PC-3 (cell line): ENCODE results near the gene SORL1. TPM values are rescaled to one million over a fixed set of nuclear protein-coding genes. Genes with fewer than 3 reads are reported as not detected.

Experiments used
- ATAC-seq: fragments of 200-7000 bp; cut with Tn5 transposase; 2 replicates; pipeline ENCODE4 v1.9.1; 2020; ENCODE audit warnings: mild to moderate bottlenecking, moderate library complexity
- BruUV-seq: library from RNA; stranded (reverse); fragments of 400-500 nt; replicated peaks from 2 replicates; lab custom pipeline; 2021; lab: Mats Ljungman, UMichigan
- CTCF ChIA-PET: fragments of 300-600 bp; sonication (Branson Sonifier 250); formaldehyde crosslinking; loops from one replicate; lab custom pipeline; 2022; ENCODE audit warnings: antibody characterized with exemption; lab: Charles Lee
- POLR2A ChIA-PET: fragments of 300-600 bp; sonication (Branson Sonifier 250); formaldehyde crosslinking; loops from one replicate; lab custom pipeline; 2022; ENCODE audit warnings: antibody characterized with exemption; ENCODE audit not compliant: unreplicated experiment; lab: Charles Lee
- DNase-seq: peaks from one replicate; pipeline ENCODE4 v3.0.0-alpha.2; 2015
- H2AFZ ChIP-seq: fragments of 300-600 bp; sonication (generic); 2 replicates; pipeline ENCODE4 v1.6.0; 2016; ENCODE audit warnings: antibody characterized with exemption, low read length
- H3F3A ChIP-seq: fragments of 300-600 bp; sonication (generic); one replicate; pipeline ENCODE4 v1.6.0; 2017; ENCODE audit warnings: antibody characterized with exemption, low read length, control low read depth, mild to moderate bottlenecking; ENCODE audit not compliant: unreplicated experiment
- H3K27ac ChIP-seq: fragments of 300-600 bp; sonication (generic); 2 replicates; pipeline ENCODE4 v1.5.1; 2016; ENCODE audit warnings: mild to moderate bottlenecking, low read length
- H3K27me3 ChIP-seq: fragments of 300-600 bp; sonication (generic); 2 replicates; pipeline ENCODE4 v1.6.1; 2016; ENCODE audit warnings: low read length, mixed read lengths
- H3K36me3 ChIP-seq: fragments of 300-600 bp; sonication (generic); 2 replicates; pipeline ENCODE4 v1.6.1; 2016; ENCODE audit warnings: low read depth, mixed run types, low read length, mixed read lengths
- H3K4me1 ChIP-seq: fragments of 300-600 bp; sonication (generic); 2 replicates; pipeline ENCODE4 v1.5.1; 2016; ENCODE audit warnings: low read length; ENCODE audit not compliant: insufficient read depth
- H3K4me2 ChIP-seq: fragments of 300-600 bp; sonication (generic); 2 replicates; pipeline ENCODE4 v1.6.0; 2016; ENCODE audit warnings: low read length
- H3K4me3 ChIP-seq: fragments of 300-600 bp; sonication (generic); 2 replicates; pipeline ENCODE4 v1.5.1; 2016; ENCODE audit warnings: mild to moderate bottlenecking, low read length, mixed read lengths
- H3K79me2 ChIP-seq: fragments of 300-600 bp; sonication (generic); 2 replicates; pipeline ENCODE4 v1.6.1; 2017; ENCODE audit warnings: low read length, mixed read lengths
- H3K9ac ChIP-seq: fragments of 300-600 bp; sonication (generic); 2 replicates; pipeline ENCODE4 v1.6.0; 2016; ENCODE audit warnings: mild to moderate bottlenecking, low read length
- H3K9me2 ChIP-seq: fragments of 300-600 bp; sonication (generic); replicated peaks from 2 replicates; pipeline ENCODE4 v1.6.1; 2016; ENCODE audit warnings: mixed run types, low read length, mixed read lengths
- H3K9me3 ChIP-seq: fragments of 300-600 bp; sonication (generic); 2 replicates; pipeline ENCODE4 v1.6.1; 2016; ENCODE audit warnings: low read length, mixed read lengths
- H4K20me1 ChIP-seq: fragments of 300-600 bp; sonication (generic); 2 replicates; pipeline ENCODE4 v1.6.1; 2016; ENCODE audit warnings: low read length, mixed read lengths
- EZH2 ChIP-seq: fragments of 300-600 bp; sonication (generic); IDR thresholded peaks from one replicate; pipeline ENCODE4 v1.6.1; 2017; ENCODE audit warnings: antibody characterized with exemption, mild to moderate bottlenecking, low read length; ENCODE audit not compliant: unreplicated experiment
- EZH2phosphoT487 ChIP-seq: fragments of 300-600 bp; sonication (generic); IDR thresholded peaks from 2 replicates; pipeline ENCODE4 v1.6.1; 2018; ENCODE audit warnings: mild to moderate bottlenecking, antibody characterized with exemption, low read length, borderline replicate concordance
- intact Hi-C: fragments of 100-400 bp; cut with micrococcal nuclease; formaldehyde crosslinking; loops from 2 replicates; pipeline ENCODE4 v1.9.0; 2023
- total RNA-seq: library from RNA; depleted of rRNA; stranded (reverse); fragments of >200 nt; gene quantifications from 2 replicates; pipeline ENCODE4 v1.2.3, GENCODE V29; 2014
- TF ChIP-seq, protein P1 (sequence below): fragments of 300-600 bp; sonication (generic); conservative IDR thresholded peaks from 2 replicates; pipeline ENCODE4 v1.5.1; 2017; ENCODE audit warnings: antibody characterized with exemption, low read depth, mild to moderate bottlenecking, low read length

The SORL1 gene
- total RNA-seq, 1 experiment from 2014 or later = 53.7 TPM

DNA sequence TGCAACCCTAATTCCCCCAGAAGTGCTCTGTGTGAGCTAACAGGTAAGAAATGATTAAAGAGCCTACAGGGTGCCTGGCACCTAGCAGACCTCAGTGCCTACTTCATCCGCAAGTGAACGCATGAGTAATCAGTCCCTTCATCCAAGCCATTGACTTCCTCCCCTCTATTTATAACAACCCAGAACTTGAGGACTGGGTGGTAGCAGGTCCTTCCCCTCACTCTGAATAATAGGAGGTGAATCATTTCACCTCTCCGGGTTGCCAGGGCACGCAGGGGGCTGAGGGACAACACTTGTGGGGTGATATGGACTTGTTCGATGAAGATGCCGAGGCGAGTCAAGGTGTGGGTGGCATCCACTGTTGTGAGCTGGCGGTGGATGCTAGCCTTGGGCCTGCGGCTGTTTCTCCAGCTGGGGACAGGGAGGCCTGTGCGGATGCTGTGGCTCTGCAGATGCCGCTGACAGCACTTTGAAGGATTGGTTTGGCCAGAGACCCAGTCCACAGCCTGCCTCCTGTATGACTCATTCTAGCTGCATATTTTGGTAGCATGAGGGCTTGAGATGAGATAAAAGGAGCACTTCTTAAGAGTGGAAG, 12.3 kb downstream of the SORL1 start:
- Histone ChIP-seq H3F3A (peaks cover 18% of the 10 kb centered on the region), H3K27me3 (no peaks in the 10 kb centered on the region), H3K36me3 (no peaks in the 10 kb centered on the region), H3K9me2 (no peaks in the 10 kb centered on the region), H3K27ac (peak overlapping the region; percentile 93), H2AFZ (peak overlapping the region; percentile 41), H4K20me1 (no peaks in the 10 kb centered on the region), H3K4me1 (peaks cover 76% of the 10 kb centered on the region), H3K9ac (peak overlapping the region; percentile 39), H3K4me2 (peak overlapping the region; percentile 71), H3K79me2 (peaks cover 65% of the 10 kb centered on the region), H3K4me3 (peak overlapping the region; percentile 43), H3K9me3 (no peaks in the 10 kb centered on the region)
- peak; percentile 97 for DNase-seq
- BruUV-seq = no TSS peak
- ATAC-seq = peak; percentile 70
- TF ChIP-seq EZH2phosphoT487 = no peak
- TF ChIP-seq, protein P1, sequence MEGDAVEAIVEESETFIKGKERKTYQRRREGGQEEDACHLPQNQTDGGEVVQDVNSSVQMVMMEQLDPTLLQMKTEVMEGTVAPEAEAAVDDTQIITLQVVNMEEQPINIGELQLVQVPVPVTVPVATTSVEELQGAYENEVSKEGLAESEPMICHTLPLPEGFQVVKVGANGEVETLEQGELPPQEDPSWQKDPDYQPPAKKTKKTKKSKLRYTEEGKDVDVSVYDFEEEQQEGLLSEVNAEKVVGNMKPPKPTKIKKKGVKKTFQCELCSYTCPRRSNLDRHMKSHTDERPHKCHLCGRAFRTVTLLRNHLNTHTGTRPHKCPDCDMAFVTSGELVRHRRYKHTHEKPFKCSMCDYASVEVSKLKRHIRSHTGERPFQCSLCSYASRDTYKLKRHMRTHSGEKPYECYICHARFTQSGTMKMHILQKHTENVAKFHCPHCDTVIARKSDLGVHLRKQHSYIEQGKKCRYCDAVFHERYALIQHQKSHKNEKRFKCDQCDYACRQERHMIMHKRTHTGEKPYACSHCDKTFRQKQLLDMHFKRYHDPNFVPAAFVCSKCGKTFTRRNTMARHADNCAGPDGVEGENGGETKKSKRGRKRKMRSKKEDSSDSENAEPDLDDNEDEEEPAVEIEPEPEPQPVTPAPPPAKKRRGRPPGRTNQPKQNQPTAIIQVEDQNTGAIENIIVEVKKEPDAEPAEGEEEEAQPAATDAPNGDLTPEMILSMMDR = no peak
- no peak for TF ChIP-seq EZH2
- POLR2A ChIA-PET = interaction anchor here (0.6 to 1.1 kb wide), 3 partner anchors 13 to 171 kb away, joined by 3 to 6 read pairs (median 3); no protein-coding TSS in a partner anchor
- intact Hi-C loops = loop anchor here (10.0 kb wide), 1 partner anchor 1040 kb away; no protein-coding TSS in a partner anchor
- CTCF ChIA-PET = no interaction called here

DNA sequence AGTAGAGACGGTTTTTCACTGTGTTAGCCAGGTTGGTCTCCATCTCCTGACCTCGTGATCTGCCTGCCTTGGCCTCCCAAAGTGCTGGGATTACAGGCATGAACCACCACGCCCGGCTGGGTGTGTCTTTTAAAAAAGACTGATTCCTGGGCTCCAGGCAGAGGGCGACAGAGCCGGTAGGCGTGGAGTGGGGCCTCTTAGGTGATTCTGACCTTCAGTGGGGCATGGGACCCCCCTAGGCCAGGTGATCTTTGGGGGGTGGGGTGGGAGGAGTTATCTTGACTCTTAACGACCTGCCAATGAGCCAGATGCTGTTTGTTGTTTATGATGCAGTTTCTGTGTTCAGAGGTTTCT, 13.6 kb downstream of the SORL1 start:
- no peak for TF ChIP-seq EZH2phosphoT487
- TF ChIP-seq, protein P1 = no peak
- no peak for TF ChIP-seq EZH2
- no TSS peak for BruUV-seq
- peak overlapping the region; percentile 71 for H3K4me2 ChIP-seq
- no peaks in the 10 kb centered on the region; the same call in none of the 2 replicates for H3K36me3 ChIP-seq
- H3K27ac ChIP-seq = peak overlapping the region; percentile 93
- peak overlapping the region; percentile 39; the same call in 1 of the 2 replicates for H3K4me3 ChIP-seq
- ChIA-PET POLR2A (no interaction called here), CTCF (interaction anchor here (0.6 to 0.7 kb wide), 2 partner anchors 228 to 309 kb away, joined by 3 to 4 read pairs; no protein-coding TSS in a partner anchor)
- H3K4me1 ChIP-seq = peaks cover 74% of the 10 kb centered on the region
- no peaks in the 10 kb centered on the region for H4K20me1 ChIP-seq
- H3K9me2 ChIP-seq = no peaks in the 10 kb centered on the region
- no peak for DNase-seq
- H3K9ac ChIP-seq = peak overlapping the region; percentile 68
- H3K9me3 ChIP-seq = no peaks in the 10 kb centered on the region
- H3F3A ChIP-seq = peaks cover 18% of the 10 kb centered on the region
- no peaks in the 10 kb centered on the region for H3K27me3 ChIP-seq
- H3K79me2 ChIP-seq = peaks cover 58% of the 10 kb centered on the region
- ATAC-seq = no peak
- intact Hi-C loops = loop anchor here (1.0 to 10.0 kb wide), 5 partner anchors 11 to 1039 kb away; partner anchors contain the start of genes SORL1 and SORL1-AS1
- peak overlapping the region; percentile 24; the same call in 1 of the 2 replicates for H2AFZ ChIP-seq
